ENCODE results near the gene C1orf35.

Gene C1orf35

DNA sequence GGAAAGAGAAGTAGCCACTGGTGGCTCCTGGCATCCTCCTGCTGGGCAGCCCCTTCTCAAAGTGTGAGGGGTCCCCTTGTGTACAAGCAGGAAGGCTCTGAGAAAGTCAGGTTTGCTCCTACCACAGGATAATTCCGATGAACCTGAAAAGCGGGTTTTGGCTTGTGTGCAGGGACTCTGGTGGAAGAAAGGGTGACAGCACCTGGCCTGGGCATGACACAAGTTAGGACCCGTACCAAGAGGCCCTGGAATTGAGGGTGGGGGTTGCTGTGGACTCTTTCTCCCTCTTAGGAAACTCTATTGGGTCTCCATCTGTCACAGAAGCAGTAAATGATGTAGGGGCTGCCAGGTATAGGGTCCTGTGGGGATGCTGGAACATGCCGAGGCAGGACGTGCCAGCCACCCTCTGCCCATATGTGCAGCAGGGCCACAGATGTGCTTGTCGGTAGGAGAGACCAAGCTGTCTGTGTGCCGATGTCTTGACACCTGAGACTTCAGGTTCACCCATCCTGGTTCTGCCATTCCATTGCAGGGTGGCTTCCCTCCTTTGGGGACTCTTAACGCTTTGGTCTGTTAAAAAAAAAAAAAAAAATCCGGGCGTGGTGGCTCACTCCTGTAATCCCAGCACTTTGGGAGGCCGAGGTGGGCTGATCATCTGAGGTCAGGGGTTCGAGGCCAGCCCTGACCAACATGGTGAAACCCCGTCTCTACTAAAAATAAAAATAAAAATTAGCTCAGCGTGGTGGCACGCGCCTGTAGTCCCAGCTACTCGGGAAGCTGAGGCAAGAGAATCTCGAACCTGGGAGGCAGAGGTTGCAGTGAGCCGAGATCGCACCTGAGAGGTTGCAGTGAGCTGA is 9.8 kb downstream of the C1orf35 start:
- DNase-seq, result no peak

DNA sequence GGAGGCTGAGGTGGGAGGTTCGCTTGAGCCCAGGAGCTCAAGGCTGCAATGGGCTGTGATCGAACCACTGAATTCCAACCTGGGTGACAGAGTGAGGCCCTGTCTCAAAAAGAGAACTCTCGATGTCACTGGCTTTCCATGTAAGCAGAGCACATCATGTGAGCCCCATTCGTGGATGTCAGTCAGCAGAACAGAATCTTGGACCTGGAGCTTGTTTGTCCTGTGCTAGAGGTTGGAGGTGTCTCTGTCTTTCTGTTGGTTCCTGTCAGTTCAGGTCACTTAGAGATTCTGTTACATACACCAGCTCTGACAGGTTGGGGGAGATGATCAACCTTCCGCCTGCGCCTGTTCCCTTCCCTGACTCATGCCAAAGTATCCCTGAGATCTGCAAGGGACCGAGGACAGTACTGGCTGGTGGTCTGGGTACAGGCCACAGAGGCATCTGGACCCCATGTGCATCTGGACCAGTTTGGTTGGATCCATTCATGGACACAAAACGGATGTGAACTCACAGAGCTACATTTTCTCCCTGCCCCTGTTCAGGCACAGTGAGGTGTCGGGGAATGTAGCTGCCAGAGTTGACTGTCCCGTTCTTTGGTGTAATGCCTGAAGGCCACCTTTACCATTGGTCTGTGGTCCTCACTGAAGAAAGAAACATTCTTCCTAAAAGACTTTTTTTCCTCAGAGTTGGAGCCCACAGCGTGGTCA is 10.6 kb downstream of the C1orf35 start:
- DNase-seq, result no peak

- DNase-seq, result no peak
Observed at GRCh38 chr1:228091084-228091483, 12.0 kb downstream of the C1orf35 start.

DNA sequence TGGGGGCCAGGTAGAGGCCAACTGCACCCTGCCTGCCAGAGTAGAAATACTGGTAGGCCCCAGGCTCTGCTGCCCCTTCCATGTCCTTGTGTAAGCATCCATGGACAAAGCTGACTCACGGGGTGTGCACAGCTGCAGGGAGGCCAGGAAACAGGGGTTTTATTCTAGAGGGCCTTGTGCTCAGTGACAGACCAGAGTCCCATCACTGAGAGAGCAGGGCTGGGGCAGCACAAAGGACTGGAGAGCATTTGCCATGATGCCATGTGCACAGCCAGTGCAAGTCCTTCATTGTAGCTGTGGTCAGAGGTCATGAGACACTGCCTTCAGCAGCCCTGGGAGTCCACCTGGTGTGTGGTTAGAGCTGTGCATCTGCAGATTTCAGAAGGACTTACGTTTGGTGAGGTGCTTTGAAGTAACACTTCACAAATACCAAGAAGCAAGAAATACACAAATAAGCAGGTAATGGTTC is 12.5 kb downstream of the C1orf35 start:
- no peak for DNase-seq

- DNase-seq, result no peak
Observed at GRCh38 chr1:228089519-228090380, 13.4 kb downstream of the C1orf35 start.

DNA sequence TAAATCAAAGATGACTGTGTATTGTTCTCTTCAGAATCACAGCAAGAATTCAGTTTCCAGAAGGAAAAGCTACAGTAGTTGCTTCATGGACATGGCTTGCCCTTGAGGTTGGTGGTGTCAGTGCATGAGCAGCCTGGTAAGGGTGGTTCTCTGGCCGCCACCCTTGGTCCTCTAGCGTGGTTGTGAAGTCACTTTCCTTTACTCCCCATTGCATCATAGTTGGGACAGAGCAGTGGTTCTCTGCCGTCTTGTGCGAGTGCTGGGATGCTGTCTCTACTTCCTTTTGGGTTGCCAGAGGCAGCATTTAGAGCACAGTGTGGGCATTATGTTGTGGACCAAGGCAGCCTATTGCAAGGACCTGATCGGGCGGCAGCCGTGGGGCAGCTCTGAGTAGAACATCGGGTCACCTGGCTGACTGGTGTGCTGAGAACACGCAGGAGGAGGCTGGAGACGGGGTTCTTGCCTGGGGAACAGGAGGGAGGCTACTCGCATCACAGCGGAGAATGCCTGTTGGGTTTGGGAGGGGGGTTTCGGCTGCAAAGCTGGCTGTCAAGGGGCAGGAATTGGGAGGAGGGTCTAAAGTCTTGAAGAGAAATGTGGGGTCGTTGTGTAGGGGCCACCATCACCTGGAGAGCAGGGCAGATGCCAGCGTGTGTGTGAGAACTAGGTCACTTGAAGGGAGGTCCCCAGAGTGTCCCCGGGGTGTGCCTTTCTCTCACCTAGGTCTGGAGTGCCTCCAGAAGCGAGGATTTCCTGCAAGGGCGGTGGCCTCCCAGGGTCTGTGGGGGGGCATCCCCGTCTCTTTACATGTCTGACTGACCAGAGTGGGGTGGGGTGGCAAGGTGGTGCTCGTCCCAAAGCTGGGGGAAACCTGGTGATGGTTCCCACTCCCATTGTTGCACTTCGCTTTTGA is 14.3 kb downstream of the C1orf35 start:
- no peak for DNase-seq

DNA sequence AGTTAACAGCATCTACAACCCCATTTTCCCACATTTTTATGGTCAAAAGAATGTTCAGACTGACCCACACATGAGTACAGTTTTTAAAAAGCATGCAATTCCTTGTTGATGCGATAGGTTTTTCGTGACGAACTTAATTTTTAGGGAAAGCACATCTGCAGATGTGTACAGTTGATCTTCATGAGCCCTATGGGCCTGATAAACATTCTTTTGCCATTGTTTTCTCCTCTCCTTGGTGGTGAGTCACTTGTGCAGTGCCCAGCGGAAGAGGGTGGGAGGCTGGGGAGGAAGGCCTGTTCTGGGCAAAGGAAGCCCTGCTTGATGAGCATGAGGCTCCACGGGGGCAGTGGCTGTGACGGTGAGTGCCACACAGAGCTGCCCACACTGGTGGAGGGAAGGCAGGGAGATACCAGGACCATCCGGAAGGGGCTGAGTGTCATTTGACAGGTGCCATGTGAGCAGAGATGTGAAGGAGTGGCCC is 15.3 kb downstream of the C1orf35 start:
- DNase-seq, result peak; percentile 22

GRCh38 chr1:228085287-228085951 is 17.7 kb downstream of the C1orf35 start:
- no peak for DNase-seq

GRCh38 chr1:228084797-228085196 is 18.3 kb downstream of the C1orf35 start:
- no peak for DNase-seq

DNA sequence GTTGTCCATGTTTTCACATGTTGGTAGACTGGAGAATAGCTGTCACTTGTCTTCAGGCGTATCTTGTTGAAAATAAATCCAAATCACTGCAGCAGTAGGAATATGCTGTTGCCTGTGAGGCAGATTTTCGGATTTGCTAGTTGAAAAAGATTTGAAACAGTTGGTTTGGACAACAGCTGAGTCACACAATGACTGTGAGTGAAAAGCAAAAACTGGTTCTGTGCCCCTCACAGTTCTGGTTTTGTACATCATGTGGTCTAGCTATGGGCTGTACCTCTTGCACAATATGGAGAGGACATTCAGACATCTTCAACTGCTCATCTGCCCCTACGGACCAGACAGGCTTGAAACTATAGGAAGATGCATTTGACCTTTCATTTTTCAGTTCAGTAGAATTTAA is 18.8 kb downstream of the C1orf35 start:
- DNase-seq, result peak; percentile 68

- no peak for DNase-seq
Observed at GRCh38 chr1:228083871-228084278, 19.2 kb downstream of the C1orf35 start.

GRCh38 chr1:228082918-228083870 is 19.9 kb downstream of the C1orf35 start:
- DNase-seq, result peak; percentile 23

- DNase-seq, result peak; percentile 95
Observed at GRCh38 chr1:228082214-228082917, 20.8 kb downstream of the C1orf35 start, which contains the start of gene ARF1. Gene ARF1, plus strand, starts transcription at chr1:228082708. Its CDS starts 14,407 bp downstream, at chr1:228097115.

- DNase-seq, result no peak
Observed at GRCh38 chr1:228081578-228082213, 21.4 kb downstream of the C1orf35 start.

- DNase-seq, result no peak
Observed at GRCh38 chr1:228081144-228081543, 22.0 kb downstream of the C1orf35 start.

DNA sequence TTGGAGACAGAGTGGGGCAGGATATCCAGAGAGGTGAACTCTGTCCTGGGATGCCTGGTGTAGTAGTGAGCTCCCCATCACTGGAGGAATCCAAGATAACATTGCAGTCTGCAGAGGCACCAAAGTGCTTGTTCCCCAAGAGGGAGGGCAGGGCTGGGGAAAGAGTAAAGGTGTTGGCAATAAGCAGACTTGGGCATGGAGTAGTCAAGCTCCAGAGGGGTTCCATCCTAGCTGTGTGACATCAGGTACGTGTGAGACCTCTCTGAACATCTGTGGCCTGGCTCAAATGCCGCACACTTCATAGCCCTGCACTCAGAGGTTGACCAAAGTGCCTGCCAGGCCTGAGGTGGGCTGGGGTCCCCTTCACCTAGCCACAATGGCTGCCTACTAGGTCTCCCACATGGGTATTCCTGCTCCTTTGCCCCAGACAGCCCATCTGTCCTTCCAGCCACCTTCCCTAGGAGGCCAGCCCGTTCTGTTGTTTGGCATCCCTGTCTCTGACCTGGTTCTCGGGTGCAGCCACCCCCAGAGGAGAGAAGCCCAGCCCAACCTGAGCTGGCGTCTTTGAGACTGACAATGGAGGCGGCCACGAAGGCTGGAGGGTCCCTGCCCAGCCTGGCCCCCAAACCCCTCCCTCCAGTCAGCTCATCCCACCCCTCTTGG is 23.4 kb downstream of the C1orf35 start:
- no peak for DNase-seq

DNA sequence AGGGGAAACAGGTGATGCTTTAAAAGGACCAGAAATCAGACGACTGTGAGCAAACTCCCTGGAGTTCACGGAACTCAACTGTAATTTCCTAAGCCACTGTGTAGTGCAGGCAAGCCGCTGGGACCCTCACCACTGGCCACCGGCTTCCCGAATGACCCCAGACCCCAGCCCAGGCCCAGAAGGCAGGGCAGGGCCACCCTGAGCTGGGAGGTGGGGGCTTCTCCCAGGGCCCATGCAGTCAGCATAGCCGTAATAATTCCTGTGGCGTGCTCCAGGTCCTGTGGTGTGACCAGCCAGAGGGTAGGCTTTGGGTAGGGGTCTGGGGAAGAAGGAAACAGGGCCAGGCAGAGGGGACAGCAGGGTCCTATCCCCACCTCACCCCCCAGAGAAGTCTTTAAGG is 24.1 kb downstream of the C1orf35 start:
- DNase-seq, result no peak
